Kidney capillary endothelial cell (primary cell): ENCODE results near the gene RNF212.
"Not testable (repeated sequence)": the region's sequence is repeated elsewhere in the genome, so short reads cannot be mapped to it uniquely, and the experiment has no call there.

ENCODE experiments used
- DNase-seq: peaks from one replicate; pipeline ENCODE4 v3.0.0-alpha.2; 2018; ENCODE audit warnings: low spot score

RNF212 gene, protein sequence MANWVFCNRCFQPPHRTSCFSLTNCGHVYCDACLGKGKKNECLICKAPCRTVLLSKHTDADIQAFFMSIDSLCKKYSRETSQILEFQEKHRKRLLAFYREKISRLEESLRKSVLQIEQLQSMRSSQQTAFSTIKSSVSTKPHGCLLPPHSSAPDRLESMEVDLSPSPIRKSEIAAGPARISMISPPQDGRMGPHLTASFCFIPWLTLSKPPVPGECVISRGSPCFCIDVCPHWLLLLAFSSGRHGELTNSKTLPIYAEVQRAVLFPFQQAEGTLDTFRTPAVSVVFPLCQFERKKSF

DNA sequence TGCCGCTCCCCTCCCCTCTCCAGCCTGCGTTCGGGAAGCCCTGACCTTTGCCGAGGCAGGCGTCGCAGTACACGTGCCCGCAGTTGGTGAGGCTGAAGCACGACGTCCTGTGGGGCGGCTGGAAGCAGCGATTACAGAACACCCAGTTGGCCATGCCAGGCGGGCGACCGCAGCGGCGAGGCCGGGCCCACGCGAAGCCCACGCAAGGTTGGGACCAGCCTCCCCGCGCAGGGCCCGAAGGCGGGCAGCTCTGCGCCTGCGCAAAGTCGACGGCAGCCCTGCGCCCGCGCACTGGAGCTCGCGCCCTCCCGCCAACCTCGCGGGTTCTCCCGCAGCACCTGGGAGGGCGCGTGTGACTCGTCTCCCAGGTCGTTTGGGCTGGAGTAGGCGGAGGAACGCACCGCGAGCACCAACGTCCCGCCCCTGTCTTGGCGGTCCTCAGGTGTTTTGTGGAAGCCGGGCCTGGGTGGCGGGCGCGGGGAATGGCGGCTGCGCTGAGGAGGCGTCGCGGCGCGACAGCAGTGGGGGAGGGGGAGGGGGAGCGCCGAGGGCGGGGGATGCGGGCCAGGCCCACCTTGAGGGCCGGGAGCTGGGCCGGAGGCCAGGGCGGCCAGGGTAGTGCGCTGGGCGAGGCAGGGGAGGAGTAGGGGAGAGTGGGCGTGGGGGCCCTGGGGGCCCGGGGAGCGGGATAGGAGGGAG is at the start of gene RNF212:
TSS of gene RNF212 (minus strand) at position 254 of the 699 bp plus-strand sequence. CDS start at position 154, 100 bp downstream.
- no peak for DNase-seq

DNA sequence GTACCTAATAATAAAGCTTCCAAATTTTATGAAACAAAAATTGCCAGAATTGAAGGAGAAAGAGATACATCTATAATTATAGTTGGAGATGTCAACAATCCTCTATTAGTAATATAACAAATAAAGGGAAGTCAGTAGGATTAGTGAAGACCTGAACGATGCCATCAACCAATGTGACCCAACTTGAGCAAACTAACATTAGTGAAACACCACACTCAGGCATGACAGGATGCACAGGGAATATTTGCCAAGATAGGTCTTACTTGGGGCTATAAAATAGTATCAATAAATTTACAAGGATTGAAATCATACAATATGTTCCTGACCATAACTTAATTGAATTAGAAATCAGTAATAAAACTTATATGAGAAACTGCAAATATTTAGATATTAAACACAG is 47.0 kb upstream of the RNF212 start:
- DNase-seq: no peak

DNA sequence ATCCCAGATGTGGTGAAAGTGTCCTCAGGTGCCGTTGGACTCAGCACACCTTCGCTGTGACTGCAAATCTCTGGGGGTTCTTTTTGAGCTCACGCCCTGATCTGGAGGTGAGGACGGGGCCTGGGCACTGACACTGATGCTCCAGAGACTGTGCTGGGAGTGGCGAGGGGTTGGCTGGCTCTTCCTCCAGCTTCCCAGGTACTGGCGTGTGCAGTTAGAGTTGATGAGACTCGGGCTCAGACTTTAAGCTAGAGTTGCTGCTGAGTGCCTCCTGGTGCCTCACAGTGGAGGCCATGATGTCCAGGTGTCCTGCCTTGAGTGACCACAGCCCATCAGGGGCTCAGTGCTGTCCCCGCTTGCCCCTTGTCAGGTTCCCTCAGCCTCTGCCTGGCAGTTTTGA is 42.7 kb upstream of the RNF212 start:
- no peak for DNase-seq

DNA sequence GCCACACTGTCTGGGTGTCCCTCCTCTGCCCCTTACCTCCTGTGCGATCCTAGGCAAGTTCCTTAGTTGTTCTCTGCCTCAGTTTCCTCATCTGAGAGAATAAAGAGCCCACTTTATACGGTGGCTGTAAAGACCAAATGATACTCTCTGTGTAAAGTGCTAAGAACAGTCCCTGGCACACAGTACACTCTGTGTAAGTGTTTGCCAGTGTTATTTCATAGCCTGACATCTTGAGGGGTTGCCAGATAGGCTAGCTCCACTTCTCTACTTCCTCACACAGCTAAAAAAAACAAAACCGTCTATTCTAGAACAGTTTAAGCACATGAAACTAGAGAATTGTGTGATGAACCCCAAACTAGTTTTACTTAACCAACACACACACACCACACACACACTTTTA is 42.0 kb upstream of the RNF212 start:
- no peak for DNase-seq

DNA sequence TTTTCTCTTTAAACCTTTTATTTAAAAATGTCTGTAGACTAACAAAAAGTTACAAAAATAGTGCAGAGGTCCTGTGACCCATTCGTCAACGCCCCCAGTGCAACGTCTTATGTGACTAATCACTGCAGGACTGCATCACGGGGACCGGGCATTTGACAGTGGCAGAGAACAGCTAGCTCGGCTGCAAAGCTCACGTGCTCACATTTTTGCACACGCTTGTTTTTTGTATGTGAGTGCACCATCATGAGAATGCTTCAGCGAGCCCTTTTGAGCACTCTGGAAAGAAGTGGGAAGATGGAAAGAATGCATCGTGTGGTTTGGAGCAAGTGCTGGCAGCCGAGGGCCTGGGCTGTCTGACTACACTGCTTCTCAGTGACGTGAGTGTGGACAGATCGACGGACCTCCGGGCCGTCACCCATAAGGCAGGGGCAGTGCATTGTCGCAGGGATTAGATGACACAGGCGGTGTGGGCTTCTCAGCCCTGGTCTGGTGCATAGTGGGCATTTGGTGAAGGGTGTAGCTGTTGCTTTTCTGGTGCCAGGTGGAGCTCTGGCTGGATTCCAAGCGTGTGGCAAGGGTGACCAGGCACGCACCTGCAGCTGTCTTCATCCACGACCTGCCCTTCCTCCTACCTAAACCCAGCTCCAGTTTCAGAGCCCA is 41.3 kb upstream of the RNF212 start:
- DNase-seq: no peak

DNA sequence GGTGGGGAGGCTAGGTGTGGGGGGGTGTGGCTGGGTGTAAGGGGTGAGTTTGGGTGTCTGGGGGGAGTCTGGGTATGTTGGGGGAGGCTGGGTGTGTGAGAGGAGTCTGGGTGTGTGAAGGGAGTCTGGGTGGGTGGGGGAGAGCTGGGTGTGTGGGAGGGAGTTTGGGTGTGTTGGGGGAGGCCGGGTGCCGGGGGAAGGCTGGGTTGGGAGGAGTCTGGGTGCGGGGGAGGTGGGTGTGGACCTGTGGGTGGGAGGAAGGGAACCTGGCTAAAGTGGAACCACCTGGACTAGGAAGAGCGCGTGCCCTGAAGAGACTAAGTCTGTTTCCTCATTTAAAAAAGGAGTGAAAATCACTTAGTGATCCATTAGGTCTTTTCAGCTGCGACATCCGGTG is 40.8 kb upstream of the RNF212 start:
- DNase-seq: no peak

DNA sequence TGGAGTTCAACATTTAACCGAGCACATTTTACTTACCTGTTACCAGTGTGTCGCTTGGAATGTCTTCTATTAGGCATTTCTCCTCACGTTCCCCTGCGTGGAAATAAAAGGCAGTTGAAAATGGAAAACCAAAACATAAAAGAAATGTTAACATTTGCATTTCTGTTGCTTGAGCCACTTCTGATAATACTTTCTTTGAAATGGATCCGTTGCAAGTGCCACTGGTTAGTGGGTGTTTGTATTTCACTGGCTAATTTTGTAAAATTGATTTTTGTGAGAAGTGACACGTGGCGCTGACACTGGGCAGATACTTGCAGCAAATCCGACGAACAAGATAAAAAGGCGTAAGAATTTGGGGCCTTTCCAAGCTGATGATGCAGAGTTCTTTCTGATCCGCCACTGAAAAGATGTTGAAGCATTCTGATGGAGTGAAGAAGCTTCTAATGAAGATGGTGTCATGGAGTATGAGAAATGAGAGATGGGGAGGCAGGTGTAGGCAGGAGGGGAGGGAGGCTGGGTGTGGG is 40.3 kb upstream of the RNF212 start:
- no peak for DNase-seq

DNA sequence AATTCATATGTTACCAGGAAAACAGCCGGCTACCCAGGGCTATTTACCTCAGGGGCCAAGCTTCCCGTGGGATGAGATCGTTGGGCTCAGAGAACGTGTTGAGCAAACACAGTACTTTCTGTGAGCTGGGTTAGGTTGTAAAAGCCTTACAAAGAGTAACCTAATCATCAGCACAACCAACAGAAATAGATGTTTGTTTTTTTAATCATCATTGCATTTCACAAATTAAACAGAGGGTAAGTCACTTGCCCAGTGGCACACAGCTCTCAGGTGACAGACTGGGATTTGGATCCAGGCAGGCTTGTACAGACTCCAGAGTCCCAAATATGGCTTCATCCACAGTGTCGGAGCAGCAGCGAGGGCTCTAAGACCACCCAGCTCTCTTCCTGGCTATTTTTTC is 38.9 kb upstream of the RNF212 start:
- no peak for DNase-seq

DNA sequence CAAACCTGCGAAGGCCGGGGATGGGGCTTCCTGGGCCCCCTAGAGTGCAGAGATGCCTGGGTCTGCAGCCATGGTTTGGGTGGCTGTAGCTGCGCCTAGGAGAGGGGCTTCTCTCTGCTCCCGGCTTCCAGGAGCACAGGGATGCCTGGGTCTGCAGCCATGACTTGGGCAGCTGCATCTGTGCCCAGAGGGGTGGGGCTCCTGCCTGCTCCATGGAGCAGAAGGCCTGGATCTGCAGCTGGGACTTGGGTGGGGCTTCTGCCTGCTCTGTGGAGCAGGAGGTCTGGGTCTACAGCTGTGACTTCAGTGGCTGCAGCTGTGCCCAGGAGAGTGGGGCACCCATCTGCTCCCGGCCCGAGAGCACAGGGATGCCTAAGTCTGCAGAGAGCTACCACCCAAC is 38.2 kb upstream of the RNF212 start:
- DNase-seq: no peak

DNA sequence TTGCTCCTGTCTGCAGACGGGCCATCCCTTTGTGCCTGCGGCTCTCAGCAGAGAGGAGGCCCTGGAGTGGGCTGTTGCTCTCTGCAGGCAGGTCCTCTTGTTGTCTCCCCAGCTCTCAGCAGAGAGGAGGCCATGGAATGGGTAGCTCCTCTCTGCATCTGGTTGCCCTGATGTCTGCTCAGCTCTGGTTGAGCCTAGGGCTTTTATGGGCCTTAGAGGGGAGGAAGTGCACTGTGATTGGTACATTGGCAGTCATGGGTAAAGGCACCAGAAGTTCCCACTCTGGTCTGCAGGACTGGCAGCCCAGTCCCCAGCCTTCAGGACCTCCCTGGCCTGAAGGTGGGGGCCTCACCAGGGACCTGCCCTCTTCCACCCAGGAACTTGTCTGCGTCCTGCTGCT is 37.5 kb upstream of the RNF212 start:
- no peak for DNase-seq

DNA sequence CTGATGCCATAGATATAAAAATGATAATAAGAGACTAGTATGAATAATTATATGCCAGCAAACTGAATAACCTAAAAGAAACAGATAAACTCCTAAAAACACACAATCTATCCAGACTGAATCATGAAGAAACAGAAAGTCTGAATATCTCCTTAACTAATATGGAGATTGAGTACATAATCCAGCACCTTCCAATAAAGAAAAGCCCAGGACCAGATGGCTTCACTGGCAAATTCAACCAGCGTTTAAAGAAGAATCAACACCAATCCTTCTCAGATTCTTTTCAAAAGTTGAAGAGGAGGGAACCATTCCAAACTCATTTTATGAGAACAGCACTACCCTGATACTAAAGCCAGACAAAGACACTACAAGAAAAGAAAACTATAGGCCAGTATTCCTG is 26.5 kb upstream of the RNF212 start:
- DNase-seq: no peak

DNA sequence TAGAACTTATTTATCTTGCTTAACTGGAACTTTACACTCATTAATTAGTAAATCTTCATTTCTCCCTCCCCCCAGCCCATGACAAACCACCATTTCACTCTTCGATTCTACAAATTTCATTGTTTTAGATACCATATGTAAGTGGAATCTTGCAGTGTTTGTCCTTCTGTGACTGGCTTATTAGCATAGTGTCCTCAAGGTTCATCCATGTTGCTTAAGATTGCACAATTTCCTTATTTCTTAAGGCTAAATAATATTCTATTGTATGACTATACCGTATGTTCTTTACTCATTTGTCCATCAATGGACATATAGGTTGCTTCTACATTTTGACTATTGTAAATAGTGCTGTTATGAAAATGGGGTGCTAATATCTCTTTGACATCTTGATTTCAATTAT is 24.5 kb upstream of the RNF212 start:
- no peak for DNase-seq

DNA sequence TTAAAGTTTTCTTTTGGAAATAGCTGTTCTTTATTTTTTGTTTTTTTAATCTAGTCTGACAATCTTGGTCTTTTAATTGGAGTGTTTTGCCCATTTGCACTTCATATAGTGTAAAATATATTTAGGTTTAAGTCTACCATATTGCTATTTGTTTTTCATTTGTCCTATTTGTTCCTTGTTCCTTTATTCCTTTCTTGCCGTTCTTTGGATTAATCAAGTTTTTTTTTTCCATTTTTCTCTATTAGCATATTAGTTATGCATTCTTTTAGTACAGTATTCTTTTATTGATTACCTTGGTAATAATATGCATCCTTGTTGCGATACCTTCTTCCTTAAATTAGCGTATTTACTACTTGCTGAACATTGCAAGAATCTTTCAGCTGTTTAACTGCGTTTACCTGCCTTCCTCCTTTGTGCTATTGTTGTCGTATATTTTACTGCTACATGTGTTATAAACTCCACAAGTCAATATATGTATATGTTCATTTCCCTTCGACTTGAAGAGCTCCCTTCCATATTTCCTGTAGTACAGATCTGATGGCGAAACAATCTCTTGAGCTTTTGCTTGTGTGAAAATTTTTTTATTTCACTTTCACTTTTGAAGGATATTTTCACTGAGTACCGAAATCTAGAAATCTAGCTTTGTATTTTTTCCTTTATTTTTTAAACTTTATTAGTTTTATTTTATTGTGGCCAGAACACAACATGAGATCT is 23.9 kb upstream of the RNF212 start:
- DNase-seq: no peak

DNA sequence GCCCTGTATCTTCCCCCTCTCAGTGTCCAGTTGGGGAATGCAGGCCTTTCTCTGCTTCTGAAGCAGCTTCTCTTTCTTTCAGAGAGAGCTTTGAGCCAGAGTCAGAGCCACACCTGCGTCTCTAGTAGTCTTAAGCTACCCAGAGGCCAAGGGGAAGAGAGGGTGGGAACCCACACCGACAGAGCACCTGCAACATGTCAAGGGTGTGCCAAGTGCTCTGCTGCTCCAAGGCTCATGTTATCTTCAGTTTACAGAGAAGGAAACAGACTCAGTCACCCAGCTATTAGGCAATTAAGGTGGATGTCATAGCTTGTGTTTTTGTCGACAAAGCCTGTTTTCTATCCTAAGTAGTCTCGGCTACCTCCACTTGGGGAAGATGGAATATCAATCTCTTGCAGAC is 22.7 kb upstream of the RNF212 start:
- no peak for DNase-seq

DNA sequence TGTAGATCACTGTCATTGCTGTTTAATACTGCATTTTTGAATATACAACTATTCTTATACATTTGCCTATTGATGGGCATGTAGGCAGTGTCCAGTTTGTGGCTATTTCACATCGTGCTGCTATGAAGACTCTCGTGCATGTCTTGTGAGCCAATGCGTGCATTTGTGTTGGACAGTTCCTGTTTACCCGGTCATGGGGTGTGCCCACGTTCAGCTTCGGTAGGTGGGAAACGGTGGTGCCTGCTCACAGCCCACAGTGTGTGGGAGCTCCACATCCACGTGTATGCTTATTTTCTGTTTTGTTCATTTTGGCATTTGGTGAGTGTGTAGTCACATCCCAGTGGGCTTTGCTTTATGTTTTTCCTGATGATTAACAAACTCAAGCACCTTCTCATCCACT is 19.7 kb upstream of the RNF212 start:
- DNase-seq: no peak

DNA sequence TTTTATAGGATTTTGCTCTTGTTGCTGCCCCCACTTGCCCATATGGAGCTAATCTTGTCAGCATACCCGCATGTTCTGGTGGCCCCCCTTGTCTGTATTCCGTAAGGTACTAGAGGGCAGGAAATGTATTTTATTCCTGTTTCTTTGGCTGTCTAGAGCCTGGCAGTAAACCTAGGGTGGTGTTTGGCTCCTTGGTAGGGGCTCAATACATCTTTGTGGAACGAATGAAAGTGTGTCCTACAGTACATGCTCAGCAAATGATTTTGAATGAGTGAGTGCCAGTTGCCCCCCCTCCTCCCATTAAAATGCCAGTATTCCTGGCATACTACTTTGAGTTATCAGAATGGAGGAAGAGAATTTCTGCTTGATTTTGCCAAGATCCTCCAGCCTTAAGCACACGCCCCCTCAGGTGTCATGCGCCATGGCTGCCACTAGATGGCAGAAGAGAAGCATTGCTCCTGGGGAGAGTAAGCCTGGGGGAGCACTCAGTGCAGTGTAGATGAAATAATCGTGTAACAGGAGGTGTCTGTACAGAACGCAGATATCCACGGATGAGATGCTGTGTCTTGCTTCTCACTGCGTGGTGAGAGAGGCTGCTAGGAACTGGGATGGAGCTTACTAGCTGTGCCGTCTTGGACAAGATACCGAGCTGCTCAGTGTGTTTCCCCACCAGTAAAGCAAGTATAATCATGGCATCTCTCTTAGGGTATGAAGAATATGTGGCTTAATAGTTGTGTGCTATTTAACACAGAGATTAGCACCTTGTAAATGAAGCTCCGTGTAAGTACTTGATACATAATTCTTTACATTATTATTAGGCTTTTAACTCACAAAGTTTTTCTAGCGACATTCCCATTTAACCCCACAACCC is 17.2 kb upstream of the RNF212 start:
- DNase-seq: peak; percentile 52

DNA sequence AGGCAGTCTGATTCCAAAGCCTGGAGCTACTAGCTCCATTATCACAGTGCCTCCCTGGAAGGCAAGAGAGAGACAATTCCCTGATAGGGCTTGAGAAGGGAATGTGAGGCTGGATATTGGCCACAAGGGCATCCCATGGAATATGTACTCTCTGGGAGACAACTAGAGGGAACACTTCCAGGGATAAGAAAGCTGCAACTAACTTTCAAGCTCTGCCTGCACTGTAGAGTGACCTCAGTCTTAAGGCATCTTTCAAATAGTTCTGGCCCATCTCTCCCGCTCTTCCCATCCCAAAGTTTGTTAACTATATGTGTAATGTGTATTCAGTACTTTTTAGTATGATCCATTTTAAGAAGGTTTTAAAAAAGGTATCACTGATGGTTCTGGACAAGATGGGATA is 13.1 kb upstream of the RNF212 start:
- no peak for DNase-seq

DNA sequence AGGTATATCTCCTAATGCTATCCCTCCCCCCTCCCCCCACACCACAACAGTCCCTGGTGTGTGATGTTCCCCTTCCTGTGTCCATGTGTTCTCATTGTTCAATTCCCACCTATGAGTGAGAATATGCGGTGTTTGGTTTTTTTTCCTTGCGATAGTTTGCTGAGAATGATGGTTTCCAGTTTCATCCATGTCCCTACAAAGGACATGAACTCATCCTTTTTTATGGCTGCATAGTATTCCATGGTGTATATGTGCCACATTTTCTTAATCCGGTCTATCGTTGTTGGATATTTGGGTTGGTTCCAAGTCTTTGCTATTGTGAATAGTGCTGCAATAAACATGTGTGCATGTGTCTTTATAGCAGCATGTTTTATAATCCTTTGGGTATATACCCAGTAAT is 12.1 kb upstream of the RNF212 start:
- not testable (repeated sequence) for DNase-seq

DNA sequence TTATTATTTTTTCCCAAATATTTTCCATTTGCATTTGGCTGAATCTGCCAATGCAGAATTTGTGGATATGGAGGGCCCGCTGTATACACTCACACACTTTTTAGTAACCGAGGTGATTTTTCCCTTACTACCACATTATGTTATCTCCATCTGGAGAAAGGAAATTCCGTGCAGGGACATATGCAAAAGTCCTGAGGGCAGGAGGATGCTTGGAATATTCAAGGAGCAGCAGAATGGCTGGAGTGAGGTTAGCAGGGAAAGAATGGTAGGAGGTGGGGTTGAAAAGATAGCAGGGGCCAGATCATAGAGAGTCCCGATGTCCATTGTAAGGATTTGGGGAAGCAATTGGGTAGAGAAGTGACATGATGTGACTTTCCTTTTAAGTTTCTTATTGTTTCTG is 11.5 kb upstream of the RNF212 start:
- DNase-seq: no peak

DNA sequence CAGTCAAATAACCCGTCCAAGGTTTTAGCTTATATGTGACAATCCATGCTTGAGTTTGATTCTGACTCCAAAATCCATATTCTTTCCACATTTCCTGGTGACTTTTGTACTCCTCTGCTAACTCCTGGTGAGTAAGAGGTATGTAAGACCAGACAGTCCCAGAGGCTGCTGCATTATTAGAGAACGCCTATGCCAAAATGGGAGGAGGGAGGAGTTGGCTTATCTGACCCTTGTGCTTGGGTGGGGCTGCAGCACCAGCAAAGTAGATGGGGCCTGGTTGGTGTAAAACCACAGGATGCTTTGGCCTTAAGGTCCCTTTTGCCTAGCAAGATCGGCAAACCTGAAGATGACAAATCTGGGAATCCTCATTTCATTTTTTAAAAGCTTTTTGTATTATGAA is 9.1 kb upstream of the RNF212 start:
- DNase-seq: no peak

DNA sequence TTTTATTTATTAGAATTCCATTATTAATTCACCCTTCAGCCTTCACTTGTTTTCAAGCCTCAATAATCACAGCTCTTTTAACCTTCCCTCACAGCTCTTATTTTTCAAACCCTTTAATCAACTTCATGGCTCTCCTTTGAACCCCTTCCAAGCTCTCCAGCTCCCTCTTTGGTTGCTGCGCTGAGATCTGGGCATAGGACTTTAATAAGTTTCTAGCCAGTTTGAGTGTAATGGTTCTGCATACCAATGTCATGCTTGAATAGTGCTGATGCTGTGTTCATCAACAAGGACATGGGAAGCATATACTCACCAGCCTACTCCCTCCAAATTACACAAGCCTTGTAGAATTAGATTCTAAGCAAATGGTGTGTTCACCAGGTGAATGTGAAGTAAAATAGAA is 3.5 kb upstream of the RNF212 start:
- no peak for DNase-seq
